Natural killer cell treated with Interleukin-12 subunit alpha and Interleukin-12 subunit beta and Interleukin-15 and Interleukin-18, amount 100 ng/mL, for 72 hours (primary cell): Measurements from ENCODE around the gene ZNF793. TPM values are rescaled to one million over a fixed set of nuclear protein-coding genes. Genes with fewer than 3 reads are reported as not detected.

ENCODE experiments used
- ATAC-seq, 2 donors: fragments of 150-1000 bp; cut with Tn5 transposase in 1 of 2; sonication (Bioruptor Pico), chemical (Tn5 transposase) in 1 of 2; 2 replicates each; pipeline ENCODE4 v1.10.0; 2021
- DNase-seq: peaks from one replicate; pipeline ENCODE4 v3.0.0; 2022; ENCODE audit warnings: low spot score
- H3K27ac Mint-ChIP-seq, 2 donors: 1 replicate in 1 of 2; 2 replicates in 1 of 2; pipeline ENCODE4 v1.8.0; 2022; ENCODE audit warnings: mixed read lengths in 2 of 2, mild to moderate bottlenecking in 1 of 2, moderate library complexity in 1 of 2
- H3K27me3 Mint-ChIP-seq, 2 donors: 1 replicate in 1 of 2; 2 replicates in 1 of 2; pipeline ENCODE4 v1.8.0; 2022; ENCODE audit warnings: mixed read lengths in 2 of 2
- H3K36me3 Mint-ChIP-seq: one replicate; pipeline ENCODE4 v1.8.0; 2022; ENCODE audit warnings: mixed read lengths
- H3K4me1 Mint-ChIP-seq, 2 donors: 1 replicate in 1 of 2; 2 replicates in 1 of 2; pipeline ENCODE4 v1.8.0; 2022; ENCODE audit warnings: low read depth in 2 of 2, mixed read lengths in 2 of 2, mild to moderate bottlenecking in 1 of 2
- H3K4me3 Mint-ChIP-seq: one replicate; pipeline ENCODE4 v1.8.0; 2022; ENCODE audit warnings: mixed read lengths
- H3K9me3 Mint-ChIP-seq: 2 replicates; pipeline ENCODE4 v1.8.0; 2022; ENCODE audit warnings: mixed read lengths
- total RNA-seq, 2 donors: library from RNA; stranded (reverse); gene quantifications; one replicate each; pipeline ENCODE4 v1.2.3, GENCODE V29; 2022

The ZNF793 gene
- 1 to 10 TPM; 4.1 to 4.7 TPM for total RNA-seq

DNA sequence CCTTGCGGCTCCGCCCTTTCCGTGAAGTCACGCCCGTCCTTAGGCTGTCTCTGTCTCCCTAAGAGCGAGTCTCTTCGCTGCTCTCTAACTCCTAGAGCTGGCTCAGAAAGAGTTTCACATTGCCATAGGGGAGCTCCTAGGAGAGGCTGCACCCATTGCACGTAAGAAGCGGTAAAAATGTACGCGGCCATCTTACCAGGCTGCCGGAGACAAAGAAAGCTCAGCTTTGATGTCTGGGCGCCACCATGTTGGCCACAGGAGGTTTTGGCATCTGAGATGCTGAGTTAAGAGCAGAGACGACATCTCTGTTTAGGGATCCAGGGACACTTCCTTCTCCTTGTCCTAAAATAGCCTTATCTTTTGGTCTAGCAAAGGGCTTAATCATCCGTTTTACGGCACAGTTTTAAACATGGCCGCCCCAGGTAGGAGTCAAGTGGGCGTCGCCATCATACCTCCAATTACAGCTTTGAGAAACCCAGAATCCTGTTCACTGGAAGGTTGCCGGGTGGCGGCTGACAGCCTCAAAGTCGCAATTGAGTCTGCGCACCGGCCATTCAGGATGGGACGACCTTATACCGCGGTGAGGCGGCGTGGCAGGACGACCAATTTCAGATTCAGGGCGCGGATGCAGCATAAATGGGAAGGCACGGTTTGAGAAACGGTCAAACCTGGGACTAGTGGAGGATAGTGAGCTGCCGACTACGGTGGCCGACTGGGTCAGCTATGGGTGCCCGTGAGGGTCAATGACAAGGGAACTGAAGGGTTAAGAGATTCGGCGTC, at the start of gene ZNF793:
Gene ZNF793 (plus strand): TSS at position 553 of the 780 bp plus-strand sequence. CDS start 16,501 bp downstream, outside the sequence.
- peak; percentile 83 for DNase-seq
- no peaks in the 10 kb centered on the region for H3K4me1 Mint-ChIP-seq
- H3K9me3 Mint-ChIP-seq: no peaks in the 10 kb centered on the region
- peaks cover 12% of the 10 kb centered on the region for H3K36me3 Mint-ChIP-seq
- peak; percentile 85 to 91 for ATAC-seq
- no peaks in the 10 kb centered on the region for H3K27me3 Mint-ChIP-seq
- no peak within 1 kb of the TSS for H3K27ac Mint-ChIP-seq
- H3K4me3 Mint-ChIP-seq: no peak within 1 kb of the TSS

GRCh38 chr19:37466277-37466797, 40.4 kb upstream of the ZNF793 start:
- no peak for ATAC-seq
- Mint-ChIP-seq H3K27me3 (no peaks in the 10 kb centered on the region), H3K9me3 (peaks cover 8% of the 10 kb centered on the region)

DNA sequence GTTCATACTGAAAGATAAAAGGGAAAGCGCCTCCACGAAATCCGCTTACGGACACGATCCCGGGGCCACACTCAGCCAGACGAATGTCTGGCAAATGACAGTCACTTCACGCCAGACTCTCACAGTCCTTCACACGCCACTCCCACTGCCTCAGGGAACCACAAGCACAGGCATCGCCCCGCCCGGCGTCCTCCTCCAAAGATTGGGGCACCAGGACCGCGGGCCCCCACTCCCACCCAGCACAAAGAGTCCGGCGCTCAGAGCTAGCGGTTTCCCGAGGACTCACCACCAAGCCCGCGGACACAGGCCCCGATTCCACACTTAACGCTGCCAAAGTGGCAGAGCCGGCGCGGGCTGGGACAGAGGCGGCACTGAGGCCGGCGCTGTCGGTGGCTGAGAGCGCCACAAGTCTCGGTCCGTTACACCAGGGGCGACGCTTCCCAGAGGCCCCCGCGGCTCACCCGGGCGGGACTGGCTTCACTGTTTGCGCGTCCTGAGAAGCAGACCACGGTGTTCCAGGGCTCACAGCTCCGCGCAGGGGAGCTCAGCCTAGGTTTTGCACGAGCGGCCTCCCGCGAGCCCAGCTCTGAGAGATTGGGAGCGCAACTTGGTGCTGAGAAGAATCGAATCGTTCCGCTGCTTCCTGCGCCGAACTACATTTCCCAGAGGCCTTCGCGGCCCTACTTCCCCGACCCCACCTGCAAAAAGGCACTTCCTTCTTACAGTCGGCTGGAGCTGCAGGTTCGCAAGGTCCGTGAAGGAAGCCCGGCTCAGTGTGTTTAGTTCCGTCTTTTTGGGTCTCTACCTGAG, 39.7 kb upstream of the ZNF793 start, which contains the start of gene ZNF569:
Gene ZNF569 (minus strand): TSS at position 647 of the 810 bp plus-strand sequence. CDS start 22,523 bp downstream, outside the sequence.
- Mint-ChIP-seq H3K27ac (peak within 1 kb of the TSS; percentile 83 to 91), H3K4me3 (peak within 1 kb of the TSS; percentile 97), H3K36me3 (peaks cover 27% of the 10 kb centered on the region), H3K4me1 (peaks cover 28 to 32% of the 10 kb centered on the region in 2 donors), H3K9me3 (peaks cover 8% of the 10 kb centered on the region), H3K27me3 (no peaks in the 10 kb centered on the region)
- DNase-seq (peak; percentile 92), ATAC-seq (peak; percentile 84 to 86)

More at GRCh38 chr19:37466277-37466797, 40.4 kb upstream of the ZNF793 start:
- H3K4me1 Mint-ChIP-seq: peaks cover 28 to 32% of the 10 kb centered on the region in 2 donors
- H3K27ac Mint-ChIP-seq: peak overlapping the region; percentile 83 to 91
- H3K36me3 Mint-ChIP-seq: peaks cover 27% of the 10 kb centered on the region
- H3K4me3 Mint-ChIP-seq: peak overlapping the region; percentile 97
- DNase-seq: no peak

DNA sequence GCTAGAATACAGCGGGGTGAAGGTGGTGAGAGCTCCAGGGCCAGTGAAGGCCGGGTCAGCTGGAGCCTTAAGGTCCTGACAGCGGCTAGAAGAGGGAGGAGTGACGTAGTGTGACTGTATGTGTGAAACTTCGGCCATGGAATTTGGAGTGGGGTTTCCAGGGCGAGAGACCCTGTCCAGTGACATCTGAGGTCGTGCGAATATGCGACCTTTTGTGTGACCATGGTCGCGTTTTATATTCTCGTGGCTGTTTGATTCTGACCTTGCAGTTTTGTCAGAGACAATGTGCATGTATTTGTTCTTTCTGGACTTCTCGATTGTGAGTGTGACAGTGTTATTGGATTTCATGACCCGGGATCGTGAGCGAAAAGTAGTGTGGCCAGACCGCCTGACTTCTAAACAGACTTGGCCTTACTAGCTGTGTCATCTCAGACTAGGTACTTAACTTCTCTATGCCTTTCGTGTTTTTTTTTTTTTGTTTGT, 39.1 kb upstream of the ZNF793 start:
- DNase-seq (no peak), ATAC-seq (no peak)
- Mint-ChIP-seq H3K36me3 (peaks cover 27% of the 10 kb centered on the region), H3K4me3 (peak overlapping the region; percentile 97), H3K4me1 (peaks cover 28 to 32% of the 10 kb centered on the region in 2 donors), H3K9me3 (peaks cover 8% of the 10 kb centered on the region), H3K27me3 (no peaks in the 10 kb centered on the region), H3K27ac (peak overlapping the region; percentile 83 to 91)

DNA sequence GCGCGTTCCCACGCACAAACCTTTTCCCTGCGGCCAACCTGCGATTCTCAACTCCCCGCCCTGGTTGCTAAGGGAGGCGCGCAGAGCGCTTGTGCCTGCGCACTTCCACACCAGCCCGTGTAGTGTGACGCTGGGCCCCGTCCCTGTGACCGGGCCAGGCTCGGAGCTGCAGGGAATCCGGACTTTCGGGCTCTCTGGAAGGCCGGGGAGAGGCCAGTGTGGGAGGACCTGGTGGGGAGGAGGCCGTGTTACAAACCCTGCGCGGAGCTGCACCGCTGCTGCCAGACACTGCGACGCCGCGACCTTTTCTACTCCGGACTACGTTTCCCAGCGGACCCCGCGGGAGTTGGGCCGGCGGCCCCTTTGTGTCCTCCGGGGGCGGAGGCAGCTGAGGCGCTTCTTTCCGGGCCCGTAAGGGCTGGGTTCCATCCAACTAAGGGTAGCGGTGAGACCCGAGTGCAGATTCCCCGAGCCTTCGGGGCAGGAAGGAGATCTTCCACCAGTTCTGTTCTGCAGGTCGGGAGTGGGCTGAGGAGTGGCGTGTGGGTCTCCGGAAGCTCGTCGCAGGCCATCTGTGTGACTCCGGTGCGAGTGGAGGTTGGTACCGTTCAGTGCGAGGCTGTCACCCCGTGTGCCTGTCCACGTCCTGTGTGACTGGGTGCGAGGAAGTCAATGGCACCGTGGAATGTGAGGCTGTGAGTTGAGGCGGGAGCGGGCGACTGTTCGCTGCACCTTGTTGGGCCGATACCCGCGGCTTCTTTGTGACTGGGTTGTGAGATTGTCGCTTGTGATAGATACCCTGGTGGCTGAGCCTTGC, 37.6 kb upstream of the ZNF793 start, which contains the start of gene ZNF570:
Gene ZNF570 (plus strand): TSS at position 396 of the 817 bp plus-strand sequence. CDS start 999 bp downstream, outside the sequence.
- peak within 1 kb of the TSS; percentile 83 to 94 for H3K27ac Mint-ChIP-seq
- peaks cover 27% of the 10 kb centered on the region for H3K36me3 Mint-ChIP-seq
- ATAC-seq (peak; percentile 83 to 87), DNase-seq (peak; percentile 91)
- H3K4me1 Mint-ChIP-seq: peaks cover 28 to 32% of the 10 kb centered on the region in 2 donors
- no peaks in the 10 kb centered on the region for H3K27me3 Mint-ChIP-seq
- H3K4me3 Mint-ChIP-seq: peak within 1 kb of the TSS; percentile 97
- H3K9me3 Mint-ChIP-seq: peaks cover 8% of the 10 kb centered on the region

GRCh38 chr19:37470216-37470615, 36.5 kb upstream of the ZNF793 start:
- Mint-ChIP-seq H3K4me3 (peak overlapping the region; percentile 97), H3K27me3 (no peaks in the 10 kb centered on the region), H3K4me1 (peaks cover 26 to 32% of the 10 kb centered on the region in 2 donors), H3K36me3 (peaks cover 19% of the 10 kb centered on the region), H3K9me3 (peaks cover 3% of the 10 kb centered on the region), H3K27ac (peak overlapping the region; percentile 78 to 94)
- no peak for ATAC-seq
- DNase-seq: no peak

- Mint-ChIP-seq H3K36me3 (peaks cover 37% of the 10 kb centered on the region), H3K4me3 (no peak overlapping the region), H3K27me3 (no peaks in the 10 kb centered on the region), H3K9me3 (peaks cover 6% of the 10 kb centered on the region), H3K27ac (no peak overlapping the region), H3K4me1 (peaks cover 20 to 26% of the 10 kb centered on the region in 2 donors)
- no peak for ATAC-seq
- no peak for DNase-seq
Observed at GRCh38 chr19:37472165-37472564, 34.6 kb upstream of the ZNF793 start.

GRCh38 chr19:37484406-37485168, 22.2 kb upstream of the ZNF793 start:
- Mint-ChIP-seq H3K36me3 (peaks cover 65% of the 10 kb centered on the region), H3K4me3 (no peak overlapping the region), H3K4me1 (no peaks in the 10 kb centered on the region), H3K27ac (no peak overlapping the region), H3K9me3 (peaks cover 31% of the 10 kb centered on the region), H3K27me3 (no peaks in the 10 kb centered on the region)
- ATAC-seq (no peak), DNase-seq (no peak)

GRCh38 chr19:37492213-37492612, 14.5 kb upstream of the ZNF793 start:
- DNase-seq (no peak), ATAC-seq (no peak)
- Mint-ChIP-seq H3K27ac (no peak overlapping the region), H3K4me1 (no peaks in the 10 kb centered on the region), H3K4me3 (no peak overlapping the region), H3K9me3 (peaks cover 24% of the 10 kb centered on the region), H3K27me3 (no peaks in the 10 kb centered on the region), H3K36me3 (peaks cover 52% of the 10 kb centered on the region)

DNA sequence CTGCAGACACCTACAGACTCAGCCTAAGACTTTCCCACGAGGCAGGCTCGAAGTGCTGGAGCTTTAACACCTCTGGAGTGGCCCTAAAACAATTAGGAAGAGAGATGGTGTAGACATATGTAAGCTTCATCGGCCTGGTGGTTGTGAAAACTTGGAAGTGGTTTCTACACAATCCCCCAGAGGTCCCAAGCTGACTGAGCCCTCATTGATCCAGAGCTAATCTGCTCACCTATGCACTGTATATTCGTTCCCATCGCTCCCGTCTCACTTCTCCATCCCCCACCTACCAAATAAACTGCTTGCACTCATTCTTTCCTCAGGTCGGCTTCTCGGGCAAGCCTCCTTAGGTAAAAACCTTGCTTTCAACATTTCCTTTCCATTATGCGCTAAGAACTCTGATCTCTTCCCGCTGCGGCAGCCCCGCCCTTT, 767 bp upstream of the ZNF793 start:
- no peak overlapping the region for H3K4me3 Mint-ChIP-seq
- H3K36me3 Mint-ChIP-seq: peaks cover 8% of the 10 kb centered on the region
- no peaks in the 10 kb centered on the region for H3K9me3 Mint-ChIP-seq
- H3K27me3 Mint-ChIP-seq: no peaks in the 10 kb centered on the region
- no peaks in the 10 kb centered on the region for H3K4me1 Mint-ChIP-seq
- no peak for DNase-seq
- ATAC-seq: peak; percentile 14 to 60
- no peak overlapping the region for H3K27ac Mint-ChIP-seq

- no peak overlapping the region for H3K4me3 Mint-ChIP-seq
- no peak for ATAC-seq
Observed at GRCh38 chr19:37507167-37507464, 377 bp downstream of the ZNF793 start.

DNA sequence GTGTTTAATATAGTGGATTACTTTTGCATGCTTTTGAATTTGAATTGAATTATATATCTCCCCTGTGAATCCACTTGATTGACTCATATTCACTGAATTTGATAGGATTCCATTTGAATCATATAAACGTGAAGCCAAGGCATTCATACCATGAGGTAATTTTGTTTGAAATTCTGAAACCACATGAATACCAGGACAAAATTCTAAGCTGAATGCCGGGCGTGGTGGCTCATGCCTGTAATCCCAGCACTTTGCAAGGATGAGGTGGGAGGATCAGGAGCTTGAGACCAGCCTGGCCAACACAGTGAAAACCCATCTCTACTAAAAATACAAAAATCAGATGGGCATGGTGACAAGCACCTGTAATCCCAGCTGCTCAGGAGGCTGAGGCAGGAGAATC, 4.4 kb downstream of the ZNF793 start:
- ATAC-seq: no peak
- no peak overlapping the region for H3K4me3 Mint-ChIP-seq
- H3K27ac Mint-ChIP-seq: no peak overlapping the region
- peaks cover 10% of the 10 kb centered on the region for H3K9me3 Mint-ChIP-seq
- H3K36me3 Mint-ChIP-seq: peaks cover 40% of the 10 kb centered on the region
- no peak for DNase-seq
- no peaks in the 10 kb centered on the region for H3K27me3 Mint-ChIP-seq
- H3K4me1 Mint-ChIP-seq: peaks cover 7 to 10% of the 10 kb centered on the region in 2 donors

More at GRCh38 chr19:37507167-37507464, 377 bp downstream of the ZNF793 start:
- no peaks in the 10 kb centered on the region for H3K4me1 Mint-ChIP-seq
- DNase-seq: no peak
- H3K27me3 Mint-ChIP-seq: no peaks in the 10 kb centered on the region
- H3K36me3 Mint-ChIP-seq: peaks cover 16% of the 10 kb centered on the region
- no peaks in the 10 kb centered on the region for H3K9me3 Mint-ChIP-seq
- H3K27ac Mint-ChIP-seq: no peak overlapping the region
